Retinal pigment epithelial cell (primary cell): ENCODE measurements around the gene PTPRB.
A peak's percentile ranks its signal among the peaks of the same experiment; 100 is the strongest.

Experiments used
- DNase-seq: peaks from one replicate; pipeline ENCODE4 v3.0.0-alpha.2; 2010; ENCODE audit warnings: low read depth
- H3K4me3 ChIP-seq: 2 replicates; pipeline ENCODE4 v1.5.1; 2011; ENCODE audit warnings: mild to moderate bottlenecking, low read length, control low read depth, moderate library complexity
- CTCF ChIP-seq: conservative IDR thresholded peaks from 2 replicates; pipeline ENCODE4 v1.5.1; 2011; ENCODE audit warnings: low read depth, low read length, control low read depth, inconsistent platforms

The PTPRB gene

GRCh38 chr12:70549340-70550179 is 87.7 kb downstream of the PTPRB start:
- TF ChIP-seq CTCF: no peak

GRCh38 chr12:70543444-70543843 is 93.8 kb downstream of the PTPRB start:
- DNase-seq: peak; percentile 99

More at GRCh38 chr12:70549340-70550179, 87.7 kb downstream of the PTPRB start:
- H3K4me3 ChIP-seq: no peak overlapping the region
- no peak for DNase-seq

GRCh38 chr12:70540996-70541395 is 96.2 kb downstream of the PTPRB start:
- no peak for TF ChIP-seq CTCF
- DNase-seq: no peak
- H3K4me3 ChIP-seq: no peak overlapping the region

More at GRCh38 chr12:70543444-70543843, 93.8 kb downstream of the PTPRB start:
- H3K4me3 ChIP-seq: no peak overlapping the region
- no peak for TF ChIP-seq CTCF

- TF ChIP-seq CTCF: no peak
- no peak for DNase-seq
- H3K4me3 ChIP-seq: no peak overlapping the region
These were observed 100.6 kb downstream of the PTPRB start for GRCh38 chr12:70536650-70537049.

- no peak for TF ChIP-seq CTCF
- no peak for DNase-seq
- no peak overlapping the region for H3K4me3 ChIP-seq
These were observed 101.3 kb downstream of the PTPRB start for GRCh38 chr12:70535896-70536374.

GRCh38 chr12:70534466-70534865 is 102.8 kb downstream of the PTPRB start:
- DNase-seq: no peak
- TF ChIP-seq CTCF: no peak
- H3K4me3 ChIP-seq: no peak overlapping the region

GRCh38 chr12:70529647-70530046 is 107.6 kb downstream of the PTPRB start:
- no peak for DNase-seq
- no peak overlapping the region for H3K4me3 ChIP-seq
- TF ChIP-seq CTCF: no peak
